T-helper 1 cell treated with Interleukin-12 subunit alpha and Interleukin-12 subunit beta and Interleukin-4 antibody, amounts not matched to agents 30 ng/mL and 1 ng/mL, for 36 hours (primary cell): ENCODE measurements around the gene SETD7. TPM values are rescaled to one million over a fixed set of nuclear protein-coding genes. Genes with fewer than 3 reads are reported as not detected.
"Not testable (repeated sequence)": the region's sequence is repeated elsewhere in the genome, so short reads cannot be mapped to it uniquely, and the experiment has no call there.

Source experiments
- intact Hi-C: fragments of 100-400 bp; cut with micrococcal nuclease; formaldehyde crosslinking; loops from one replicate; pipeline ENCODE4 v1.15.1; 2024
- total RNA-seq: library from RNA; stranded (reverse); gene quantifications from 2 replicates; pipeline ENCODE4 v1.2.3, GENCODE V29; 2022

The SETD7 gene
- total RNA-seq, 1 donor from 2014 or later: 9.9 TPM

GRCh38 chr4:139472852-139473251 lies 83.2 kb downstream of the SETD7 start:
- intact Hi-C loops: no loop called here

GRCh38 chr4:139470997-139471665 lies 84.9 kb downstream of the SETD7 start:
- intact Hi-C loops: no loop called here

- intact Hi-C loops: no loop called here
These were observed 85.7 kb downstream of the SETD7 start for GRCh38 chr4:139470295-139470694.

- intact Hi-C loops: no loop called here
These were observed 86.2 kb downstream of the SETD7 start for GRCh38 chr4:139469869-139470268.

- intact Hi-C loops: no loop called here
These were observed 86.8 kb downstream of the SETD7 start for GRCh38 chr4:139469216-139469615.

GRCh38 chr4:139468756-139469155 lies 87.3 kb downstream of the SETD7 start:
- intact Hi-C loops: not testable (repeated sequence)

- intact Hi-C loops: no loop called here
These were observed 90.1 kb downstream of the SETD7 start for GRCh38 chr4:139465922-139466321.

- intact Hi-C loops: not testable (repeated sequence)
These were observed 91.5 kb downstream of the SETD7 start for GRCh38 chr4:139464512-139464911.

- intact Hi-C loops: no loop called here
These were observed 94.9 kb downstream of the SETD7 start for GRCh38 chr4:139461022-139461628.

- intact Hi-C loops: no loop called here
These were observed 95.5 kb downstream of the SETD7 start for GRCh38 chr4:139460565-139460964.

- intact Hi-C loops: loop anchor here (10.0 kb wide), 1 partner anchor 636 kb away; no protein-coding TSS in a partner anchor
These were observed 97.0 kb downstream of the SETD7 start for GRCh38 chr4:139458999-139459398.

GRCh38 chr4:139458543-139458942 lies 97.5 kb downstream of the SETD7 start:
- intact Hi-C loops: loop anchor here (10.0 kb wide), 1 partner anchor 636 kb away; no protein-coding TSS in a partner anchor

GRCh38 chr4:139457318-139457717 lies 98.7 kb downstream of the SETD7 start:
- intact Hi-C loops: loop anchor here (10.0 kb wide), 1 partner anchor 637 kb away; no protein-coding TSS in a partner anchor

- intact Hi-C loops: loop anchor here (10.0 kb wide), 1 partner anchor 640 kb away; no protein-coding TSS in a partner anchor
These were observed 100.9 kb downstream of the SETD7 start for GRCh38 chr4:139455126-139455538.

- intact Hi-C loops: loop anchor here (1.0 to 10.0 kb wide), 5 partner anchors 227 to 1768 kb away; partner anchors contain the start of genes MAML3 and ZNF330
These were observed 101.6 kb downstream of the SETD7 start, which contains the start of gene RAB33B for GRCh38 chr4:139454111-139455045. RAB33B (plus strand) TSS chr4:139454121; CDS start chr4:139454196, 75 bp downstream.

GRCh38 chr4:139453371-139454110 lies 102.5 kb downstream of the SETD7 start:
- intact Hi-C loops: loop anchor here (1.0 to 10.0 kb wide), 19 partner anchors 37 to 1769 kb away; partner anchors contain the start of genes ELF2, MAML3, NAA15 and NOCT

GRCh38 chr4:139453041-139453370 lies 103.0 kb downstream of the SETD7 start:
- intact Hi-C loops: loop anchor here (1.0 to 10.0 kb wide), 17 partner anchors 37 to 1769 kb away; partner anchors contain the start of genes ELF2, NAA15, NOCT and SCOC

GRCh38 chr4:139451997-139452396 lies 104.0 kb downstream of the SETD7 start:
- intact Hi-C loops: loop anchor here (2.0 to 10.0 kb wide), 4 partner anchors 205 to 1770 kb away; partner anchors contain the start of gene ZNF330

- intact Hi-C loops: loop anchor here (5.0 to 10.0 kb wide), 3 partner anchors 223 to 1772 kb away; partner anchors contain the start of gene ZNF330
These were observed 105.4 kb downstream of the SETD7 start for GRCh38 chr4:139450586-139450985.

- intact Hi-C loops: not testable (repeated sequence)
These were observed 108.9 kb downstream of the SETD7 start for GRCh38 chr4:139447078-139447477.
